Adipocyte (in vitro differentiated cells): ENCODE measurements around the gene LCN15.

ENCODE experiments used
- DNase-seq: peaks from one replicate; pipeline ENCODE4 v3.0.0-alpha.2; 2015; ENCODE audit warnings: low read depth
- H3K27me3 ChIP-seq: replicated peaks from 2 replicates; pipeline ENCODE4 v1.7.0; 2013; ENCODE audit warnings: mild to moderate bottlenecking, low read length, moderate library complexity; ENCODE audit not compliant: control insufficient read depth, insufficient read depth
- H3K36me3 ChIP-seq: 2 replicates; pipeline ENCODE4 v1.7.0; 2013; ENCODE audit warnings: low read length, mild to moderate bottlenecking, moderate library complexity; ENCODE audit not compliant: control insufficient read depth, insufficient read depth, severe bottlenecking
- H3K4me1 ChIP-seq: 2 replicates; pipeline ENCODE4 v1.7.0; 2013; ENCODE audit warnings: mild to moderate bottlenecking, low read length, moderate library complexity; ENCODE audit not compliant: control insufficient read depth, insufficient read depth
- H3K4me3 ChIP-seq: 2 replicates; pipeline ENCODE4 v1.7.0; 2013; ENCODE audit warnings: mild to moderate bottlenecking, low read length, moderate library complexity
- H3K9ac ChIP-seq: 2 replicates; pipeline ENCODE4 v1.7.0; 2013; ENCODE audit warnings: mild to moderate bottlenecking, low read length, moderate library complexity
- H3K9me3 ChIP-seq: 2 replicates; pipeline ENCODE4 v1.7.0; 2013; ENCODE audit warnings: mild to moderate bottlenecking, low read length, moderate library complexity; ENCODE audit not compliant: control insufficient read depth

Gene LCN15

DNA sequence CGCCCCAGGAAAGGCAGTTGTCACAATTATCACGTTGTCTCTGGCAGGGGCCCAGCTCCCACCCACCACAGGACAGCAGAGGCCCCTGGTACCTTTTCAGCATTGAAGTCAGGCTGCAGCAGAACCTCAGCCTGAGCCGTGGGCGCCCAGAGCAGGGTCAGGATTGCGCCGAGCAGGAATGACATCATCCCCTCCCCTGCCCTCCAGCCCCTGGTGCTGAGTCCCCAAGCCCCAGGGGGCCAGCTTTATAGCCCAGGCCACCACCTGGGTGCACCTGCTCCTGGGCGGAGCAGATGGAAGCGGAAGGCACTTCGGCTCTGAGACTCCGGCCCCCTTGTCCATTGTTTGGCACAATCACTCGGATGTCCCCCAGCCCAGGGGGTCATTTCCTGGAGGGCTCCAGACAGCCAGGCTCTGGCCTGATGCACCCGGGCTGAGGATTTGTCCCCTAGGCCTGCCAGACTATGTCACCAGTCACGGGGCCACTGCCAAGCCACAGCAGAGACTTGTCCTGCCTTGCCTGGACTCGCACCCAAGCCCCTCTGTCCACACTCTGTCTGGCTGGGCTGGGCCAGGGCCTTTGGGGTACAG is at the start of gene LCN15:
Gene LCN15, minus strand, starts transcription at position 218 of the 591 bp plus-strand sequence. Its CDS starts 30 bp downstream, at position 188.
- Histone ChIP-seq H3K27me3 (peaks cover 35% of the 10 kb centered on the region), H3K4me1 (no peaks in the 10 kb centered on the region), H3K4me3 (no peak within 1 kb of the TSS), H3K9me3 (no peaks in the 10 kb centered on the region), H3K9ac (no peak within 1 kb of the TSS), H3K36me3 (no peaks in the 10 kb centered on the region)
- no peak for DNase-seq

DNA sequence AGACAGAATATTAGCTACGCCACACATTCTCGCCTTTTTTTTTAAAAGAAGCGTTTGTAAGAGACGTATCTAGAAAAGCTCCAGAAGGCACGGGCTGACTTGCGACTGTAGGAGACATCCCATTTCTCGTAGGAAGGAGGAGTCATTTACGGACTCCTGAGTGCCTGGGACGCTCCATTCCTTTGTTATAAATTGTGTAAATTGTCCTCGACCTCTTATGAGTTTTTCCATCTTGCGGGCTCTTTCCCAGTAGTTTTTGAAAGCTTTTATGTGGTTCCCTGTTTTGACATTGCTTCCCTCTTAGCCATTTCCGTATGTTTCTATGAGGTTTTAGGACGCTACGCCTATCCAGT is 44.5 kb upstream of the LCN15 start:
- Histone ChIP-seq H3K4me1 (peaks cover 23% of the 10 kb centered on the region), H3K9me3 (no peaks in the 10 kb centered on the region), H3K9ac (peak overlapping the region; percentile 94), H3K4me3 (peak overlapping the region; percentile 88), H3K27me3 (no peaks in the 10 kb centered on the region), H3K36me3 (peaks cover 14% of the 10 kb centered on the region)
- DNase-seq, result peak; percentile 57

DNA sequence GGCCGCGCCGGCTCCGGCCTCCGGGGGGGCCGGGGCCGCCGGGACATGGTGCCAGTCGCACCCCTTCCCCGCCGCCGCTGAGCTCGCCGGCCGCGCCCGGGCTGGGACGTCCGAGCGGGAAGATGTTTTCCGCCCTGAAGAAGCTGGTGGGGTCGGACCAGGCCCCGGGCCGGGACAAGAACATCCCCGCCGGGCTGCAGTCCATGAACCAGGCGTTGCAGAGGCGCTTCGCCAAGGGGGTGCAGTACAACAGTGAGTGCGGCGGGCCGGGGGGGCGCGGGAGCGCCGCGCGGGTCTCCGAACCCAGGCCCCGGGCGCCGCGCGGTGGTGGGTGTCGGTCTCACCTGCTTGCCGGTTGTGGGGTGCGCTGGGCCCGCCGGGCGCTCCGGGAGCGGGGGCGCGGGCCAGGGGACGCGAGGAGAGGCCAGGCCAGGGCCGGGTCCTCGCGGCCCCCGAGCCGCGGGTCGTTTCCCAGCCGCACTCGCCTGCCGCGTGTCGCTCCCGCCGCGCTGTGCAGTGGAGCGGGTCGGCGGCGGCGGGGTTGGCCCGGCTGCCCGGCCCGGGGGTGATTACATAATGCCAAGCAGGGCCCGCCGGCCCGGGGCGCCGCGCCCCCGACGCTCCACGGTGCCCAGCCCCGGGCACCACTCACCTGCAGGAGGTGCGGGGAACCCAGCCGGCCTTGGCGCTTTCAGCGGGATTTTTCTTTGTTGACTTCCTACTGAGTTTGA is 43.9 kb upstream of the LCN15 start:
- H3K4me1 ChIP-seq, result peaks cover 23% of the 10 kb centered on the region
- no peaks in the 10 kb centered on the region for H3K27me3 ChIP-seq
- H3K9ac ChIP-seq, result peak overlapping the region; percentile 94
- peak; percentile 59 for DNase-seq
- no peaks in the 10 kb centered on the region for H3K9me3 ChIP-seq
- peaks cover 14% of the 10 kb centered on the region for H3K36me3 ChIP-seq
- peak overlapping the region; percentile 88 for H3K4me3 ChIP-seq

- H3K36me3 ChIP-seq, result peaks cover 7% of the 10 kb centered on the region
- H3K4me1 ChIP-seq, result peaks cover 23% of the 10 kb centered on the region
- peaks cover 1% of the 10 kb centered on the region for H3K27me3 ChIP-seq
- peak within 1 kb of the TSS; percentile 94 for H3K9ac ChIP-seq
- H3K4me3 ChIP-seq, result peak within 1 kb of the TSS; percentile 88
- peak; percentile 90 for DNase-seq
- no peaks in the 10 kb centered on the region for H3K9me3 ChIP-seq
Measured at GRCh38 chr9:136807281-136808074, 43.2 kb upstream of the LCN15 start, which contains the start of gene RABL6. TSS of gene RABL6 (plus strand) at chr9:136807948. CDS start at chr9:136808197, 249 bp downstream.

DNA sequence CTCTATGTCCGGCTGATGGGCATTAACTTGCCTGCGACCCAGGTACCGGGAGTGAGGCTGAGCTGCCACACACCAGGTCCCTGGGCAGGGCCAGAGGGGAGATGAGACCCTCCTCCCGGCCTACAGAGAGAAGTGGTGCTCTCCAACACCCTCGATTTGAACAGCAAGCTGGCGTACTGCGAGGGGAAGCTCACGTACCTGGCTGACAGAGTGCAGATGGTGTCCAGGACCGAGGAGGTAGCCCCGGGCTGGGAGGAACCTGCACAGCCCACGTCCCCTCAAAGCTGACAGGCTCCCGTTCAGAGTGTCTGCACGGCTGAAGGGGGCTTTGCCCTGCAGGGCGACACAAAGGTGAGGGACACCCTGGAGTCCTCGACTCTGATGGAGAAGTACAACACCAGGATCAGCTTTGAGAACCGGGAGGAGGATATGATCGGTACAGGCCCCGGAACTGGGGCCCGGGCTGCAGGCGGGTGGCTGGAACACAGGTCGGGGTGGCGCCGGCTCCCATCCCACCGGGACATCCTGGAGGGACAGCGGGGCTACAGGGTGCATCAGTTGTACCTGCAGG is 42.4 kb upstream of the LCN15 start:
- peak overlapping the region; percentile 94 for H3K9ac ChIP-seq
- H3K9me3 ChIP-seq, result no peaks in the 10 kb centered on the region
- peaks cover 23% of the 10 kb centered on the region for H3K4me1 ChIP-seq
- H3K27me3 ChIP-seq, result peaks cover 9% of the 10 kb centered on the region
- DNase-seq, result no peak
- peak overlapping the region; percentile 88 for H3K4me3 ChIP-seq
- peaks cover 6% of the 10 kb centered on the region for H3K36me3 ChIP-seq

- peaks cover 12% of the 10 kb centered on the region for H3K27me3 ChIP-seq
- H3K9me3 ChIP-seq, result no peaks in the 10 kb centered on the region
- no peak for DNase-seq
- no peak overlapping the region for H3K4me3 ChIP-seq
- H3K9ac ChIP-seq, result no peak overlapping the region
- peaks cover 23% of the 10 kb centered on the region for H3K4me1 ChIP-seq
- peaks cover 6% of the 10 kb centered on the region for H3K36me3 ChIP-seq
Measured at GRCh38 chr9:136806067-136806466, 41.7 kb upstream of the LCN15 start.

GRCh38 chr9:136805207-136805740 is 41.0 kb upstream of the LCN15 start:
- Histone ChIP-seq H3K9ac (no peak overlapping the region), H3K27me3 (peaks cover 18% of the 10 kb centered on the region), H3K36me3 (peaks cover 6% of the 10 kb centered on the region), H3K4me3 (no peak overlapping the region), H3K9me3 (no peaks in the 10 kb centered on the region), H3K4me1 (peaks cover 23% of the 10 kb centered on the region)
- no peak for DNase-seq

GRCh38 chr9:136804509-136805206 is 40.3 kb upstream of the LCN15 start:
- Histone ChIP-seq H3K27me3 (peaks cover 18% of the 10 kb centered on the region), H3K9me3 (no peaks in the 10 kb centered on the region), H3K9ac (no peak overlapping the region), H3K4me1 (peaks cover 17% of the 10 kb centered on the region), H3K36me3 (peaks cover 6% of the 10 kb centered on the region), H3K4me3 (no peak overlapping the region)
- no peak for DNase-seq

- Histone ChIP-seq H3K9ac (no peak overlapping the region), H3K9me3 (no peaks in the 10 kb centered on the region), H3K4me1 (peaks cover 9% of the 10 kb centered on the region), H3K4me3 (no peak overlapping the region), H3K36me3 (peaks cover 6% of the 10 kb centered on the region), H3K27me3 (peaks cover 18% of the 10 kb centered on the region)
- DNase-seq, result no peak
Measured at GRCh38 chr9:136803551-136804508, 39.5 kb upstream of the LCN15 start.
